ENCODE results near the gene GALK1. TPM values are rescaled to one million over a fixed set of nuclear protein-coding genes. Genes with fewer than 3 reads are reported as not detected.

GALK1 gene
- total and polyA plus RNA-seq, 2 of the 13 experiments (the other 11 are each of a cell fraction or from before 2014, with no cell fraction given): 59.9 to 93.6 TPM

DNA sequence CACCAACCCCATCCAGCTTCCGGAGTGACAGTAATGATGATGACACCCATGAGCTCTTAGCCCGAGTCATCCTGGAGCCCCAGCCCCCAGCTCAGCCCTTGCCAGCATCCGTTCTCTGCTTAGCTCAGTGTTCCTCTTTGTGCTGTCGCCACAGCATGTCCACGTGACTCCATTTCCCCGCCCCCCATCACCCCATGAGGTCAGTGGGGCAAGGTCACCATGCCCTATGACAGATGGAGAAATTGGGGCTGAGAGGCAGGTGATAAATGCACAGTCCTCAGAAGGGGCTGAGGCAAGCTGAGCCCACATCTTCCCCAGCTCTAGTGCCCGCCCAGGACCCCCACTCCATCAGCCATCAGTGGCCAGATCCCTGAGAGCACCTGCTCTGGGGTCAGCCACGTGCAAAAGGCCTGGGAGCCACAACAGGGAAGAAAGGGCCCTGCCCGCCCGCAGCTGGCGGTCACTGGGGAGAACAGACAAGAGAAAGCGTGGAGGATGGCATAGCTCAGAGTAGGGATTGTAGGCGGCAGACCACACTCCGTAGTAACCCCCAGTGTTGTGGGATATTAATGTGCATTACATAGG, 26.7 kb downstream of the GALK1 start (continued):
- TF ChIP-seq, protein P1, sequence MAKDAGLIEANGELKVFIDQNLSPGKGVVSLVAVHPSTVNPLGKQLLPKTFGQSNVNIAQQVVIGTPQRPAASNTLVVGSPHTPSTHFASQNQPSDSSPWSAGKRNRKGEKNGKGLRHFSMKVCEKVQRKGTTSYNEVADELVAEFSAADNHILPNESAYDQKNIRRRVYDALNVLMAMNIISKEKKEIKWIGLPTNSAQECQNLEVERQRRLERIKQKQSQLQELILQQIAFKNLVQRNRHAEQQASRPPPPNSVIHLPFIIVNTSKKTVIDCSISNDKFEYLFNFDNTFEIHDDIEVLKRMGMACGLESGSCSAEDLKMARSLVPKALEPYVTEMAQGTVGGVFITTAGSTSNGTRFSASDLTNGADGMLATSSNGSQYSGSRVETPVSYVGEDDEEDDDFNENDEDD (CRISPR knock-in tag; IDR thresholded peaks at IDR 0.05; ENCODE audit: borderline replicate concordance): no peak
- TF ChIP-seq, protein P2, sequence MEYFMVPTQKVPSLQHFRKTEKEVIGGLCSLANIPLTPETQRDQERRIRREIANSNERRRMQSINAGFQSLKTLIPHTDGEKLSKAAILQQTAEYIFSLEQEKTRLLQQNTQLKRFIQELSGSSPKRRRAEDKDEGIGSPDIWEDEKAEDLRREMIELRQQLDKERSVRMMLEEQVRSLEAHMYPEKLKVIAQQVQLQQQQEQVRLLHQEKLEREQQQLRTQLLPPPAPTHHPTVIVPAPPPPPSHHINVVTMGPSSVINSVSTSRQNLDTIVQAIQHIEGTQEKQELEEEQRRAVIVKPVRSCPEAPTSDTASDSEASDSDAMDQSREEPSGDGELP (IDR thresholded peaks at IDR 0.05; ENCODE audit: borderline replicate concordance, low read depth): no peak; the same call in 1 of the 2 replicates
- TF ChIP-seq ZNF446 (CRISPR knock-in tag; IDR thresholded peaks at IDR 0.05) (no peak), ZNF720 (CRISPR knock-in tag; IDR thresholded peaks at IDR 0.05) (no peak), ZNF431 (CRISPR knock-in tag; IDR thresholded peaks at IDR 0.05; ENCODE audit: borderline replicate concordance, low read depth) (no peak), BRD4 (CRISPR knock-in tag; IDR thresholded peaks at IDR 0.05) (no peak), CBFB (CRISPR knock-in tag; IDR thresholded peaks at IDR 0.05) (no peak), NAIF1 (CRISPR knock-in tag; IDR thresholded peaks at IDR 0.05; ENCODE audit: borderline replicate concordance) (no peak)
- TF ChIP-seq, protein P3, sequence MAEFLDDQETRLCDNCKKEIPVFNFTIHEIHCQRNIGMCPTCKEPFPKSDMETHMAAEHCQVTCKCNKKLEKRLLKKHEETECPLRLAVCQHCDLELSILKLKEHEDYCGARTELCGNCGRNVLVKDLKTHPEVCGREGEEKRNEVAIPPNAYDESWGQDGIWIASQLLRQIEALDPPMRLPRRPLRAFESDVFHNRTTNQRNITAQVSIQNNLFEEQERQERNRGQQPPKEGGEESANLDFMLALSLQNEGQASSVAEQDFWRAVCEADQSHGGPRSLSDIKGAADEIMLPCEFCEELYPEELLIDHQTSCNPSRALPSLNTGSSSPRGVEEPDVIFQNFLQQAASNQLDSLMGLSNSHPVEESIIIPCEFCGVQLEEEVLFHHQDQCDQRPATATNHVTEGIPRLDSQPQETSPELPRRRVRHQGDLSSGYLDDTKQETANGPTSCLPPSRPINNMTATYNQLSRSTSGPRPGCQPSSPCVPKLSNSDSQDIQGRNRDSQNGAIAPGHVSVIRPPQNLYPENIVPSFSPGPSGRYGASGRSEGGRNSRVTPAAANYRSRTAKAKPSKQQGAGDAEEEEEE (CRISPR knock-in tag; IDR thresholded peaks at IDR 0.05; ENCODE audit: borderline replicate concordance): 0 out of 2 replicates have a peak, but pooled peaks have one; percentile 62
- TF ChIP-seq, protein P4, sequence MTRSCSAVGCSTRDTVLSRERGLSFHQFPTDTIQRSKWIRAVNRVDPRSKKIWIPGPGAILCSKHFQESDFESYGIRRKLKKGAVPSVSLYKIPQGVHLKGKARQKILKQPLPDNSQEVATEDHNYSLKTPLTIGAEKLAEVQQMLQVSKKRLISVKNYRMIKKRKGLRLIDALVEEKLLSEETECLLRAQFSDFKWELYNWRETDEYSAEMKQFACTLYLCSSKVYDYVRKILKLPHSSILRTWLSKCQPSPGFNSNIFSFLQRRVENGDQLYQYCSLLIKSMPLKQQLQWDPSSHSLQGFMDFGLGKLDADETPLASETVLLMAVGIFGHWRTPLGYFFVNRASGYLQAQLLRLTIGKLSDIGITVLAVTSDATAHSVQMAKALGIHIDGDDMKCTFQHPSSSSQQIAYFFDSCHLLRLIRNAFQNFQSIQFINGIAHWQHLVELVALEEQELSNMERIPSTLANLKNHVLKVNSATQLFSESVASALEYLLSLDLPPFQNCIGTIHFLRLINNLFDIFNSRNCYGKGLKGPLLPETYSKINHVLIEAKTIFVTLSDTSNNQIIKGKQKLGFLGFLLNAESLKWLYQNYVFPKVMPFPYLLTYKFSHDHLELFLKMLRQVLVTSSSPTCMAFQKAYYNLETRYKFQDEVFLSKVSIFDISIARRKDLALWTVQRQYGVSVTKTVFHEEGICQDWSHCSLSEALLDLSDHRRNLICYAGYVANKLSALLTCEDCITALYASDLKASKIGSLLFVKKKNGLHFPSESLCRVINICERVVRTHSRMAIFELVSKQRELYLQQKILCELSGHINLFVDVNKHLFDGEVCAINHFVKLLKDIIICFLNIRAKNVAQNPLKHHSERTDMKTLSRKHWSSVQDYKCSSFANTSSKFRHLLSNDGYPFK (CRISPR knock-in tag; IDR thresholded peaks at IDR 0.05; ENCODE audit: borderline replicate concordance): peak; percentile 58; the same call in 1 of the 2 replicates
- TF ChIP-seq, protein P5, sequence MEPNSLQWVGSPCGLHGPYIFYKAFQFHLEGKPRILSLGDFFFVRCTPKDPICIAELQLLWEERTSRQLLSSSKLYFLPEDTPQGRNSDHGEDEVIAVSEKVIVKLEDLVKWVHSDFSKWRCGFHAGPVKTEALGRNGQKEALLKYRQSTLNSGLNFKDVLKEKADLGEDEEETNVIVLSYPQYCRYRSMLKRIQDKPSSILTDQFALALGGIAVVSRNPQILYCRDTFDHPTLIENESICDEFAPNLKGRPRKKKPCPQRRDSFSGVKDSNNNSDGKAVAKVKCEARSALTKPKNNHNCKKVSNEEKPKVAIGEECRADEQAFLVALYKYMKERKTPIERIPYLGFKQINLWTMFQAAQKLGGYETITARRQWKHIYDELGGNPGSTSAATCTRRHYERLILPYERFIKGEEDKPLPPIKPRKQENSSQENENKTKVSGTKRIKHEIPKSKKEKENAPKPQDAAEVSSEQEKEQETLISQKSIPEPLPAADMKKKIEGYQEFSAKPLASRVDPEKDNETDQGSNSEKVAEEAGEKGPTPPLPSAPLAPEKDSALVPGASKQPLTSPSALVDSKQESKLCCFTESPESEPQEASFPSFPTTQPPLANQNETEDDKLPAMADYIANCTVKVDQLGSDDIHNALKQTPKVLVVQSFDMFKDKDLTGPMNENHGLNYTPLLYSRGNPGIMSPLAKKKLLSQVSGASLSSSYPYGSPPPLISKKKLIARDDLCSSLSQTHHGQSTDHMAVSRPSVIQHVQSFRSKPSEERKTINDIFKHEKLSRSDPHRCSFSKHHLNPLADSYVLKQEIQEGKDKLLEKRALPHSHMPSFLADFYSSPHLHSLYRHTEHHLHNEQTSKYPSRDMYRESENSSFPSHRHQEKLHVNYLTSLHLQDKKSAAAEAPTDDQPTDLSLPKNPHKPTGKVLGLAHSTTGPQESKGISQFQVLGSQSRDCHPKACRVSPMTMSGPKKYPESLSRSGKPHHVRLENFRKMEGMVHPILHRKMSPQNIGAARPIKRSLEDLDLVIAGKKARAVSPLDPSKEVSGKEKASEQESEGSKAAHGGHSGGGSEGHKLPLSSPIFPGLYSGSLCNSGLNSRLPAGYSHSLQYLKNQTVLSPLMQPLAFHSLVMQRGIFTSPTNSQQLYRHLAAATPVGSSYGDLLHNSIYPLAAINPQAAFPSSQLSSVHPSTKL (CRISPR knock-in tag; IDR thresholded peaks at IDR 0.05): peak; percentile 76
- TF ChIP-seq, protein P6, sequence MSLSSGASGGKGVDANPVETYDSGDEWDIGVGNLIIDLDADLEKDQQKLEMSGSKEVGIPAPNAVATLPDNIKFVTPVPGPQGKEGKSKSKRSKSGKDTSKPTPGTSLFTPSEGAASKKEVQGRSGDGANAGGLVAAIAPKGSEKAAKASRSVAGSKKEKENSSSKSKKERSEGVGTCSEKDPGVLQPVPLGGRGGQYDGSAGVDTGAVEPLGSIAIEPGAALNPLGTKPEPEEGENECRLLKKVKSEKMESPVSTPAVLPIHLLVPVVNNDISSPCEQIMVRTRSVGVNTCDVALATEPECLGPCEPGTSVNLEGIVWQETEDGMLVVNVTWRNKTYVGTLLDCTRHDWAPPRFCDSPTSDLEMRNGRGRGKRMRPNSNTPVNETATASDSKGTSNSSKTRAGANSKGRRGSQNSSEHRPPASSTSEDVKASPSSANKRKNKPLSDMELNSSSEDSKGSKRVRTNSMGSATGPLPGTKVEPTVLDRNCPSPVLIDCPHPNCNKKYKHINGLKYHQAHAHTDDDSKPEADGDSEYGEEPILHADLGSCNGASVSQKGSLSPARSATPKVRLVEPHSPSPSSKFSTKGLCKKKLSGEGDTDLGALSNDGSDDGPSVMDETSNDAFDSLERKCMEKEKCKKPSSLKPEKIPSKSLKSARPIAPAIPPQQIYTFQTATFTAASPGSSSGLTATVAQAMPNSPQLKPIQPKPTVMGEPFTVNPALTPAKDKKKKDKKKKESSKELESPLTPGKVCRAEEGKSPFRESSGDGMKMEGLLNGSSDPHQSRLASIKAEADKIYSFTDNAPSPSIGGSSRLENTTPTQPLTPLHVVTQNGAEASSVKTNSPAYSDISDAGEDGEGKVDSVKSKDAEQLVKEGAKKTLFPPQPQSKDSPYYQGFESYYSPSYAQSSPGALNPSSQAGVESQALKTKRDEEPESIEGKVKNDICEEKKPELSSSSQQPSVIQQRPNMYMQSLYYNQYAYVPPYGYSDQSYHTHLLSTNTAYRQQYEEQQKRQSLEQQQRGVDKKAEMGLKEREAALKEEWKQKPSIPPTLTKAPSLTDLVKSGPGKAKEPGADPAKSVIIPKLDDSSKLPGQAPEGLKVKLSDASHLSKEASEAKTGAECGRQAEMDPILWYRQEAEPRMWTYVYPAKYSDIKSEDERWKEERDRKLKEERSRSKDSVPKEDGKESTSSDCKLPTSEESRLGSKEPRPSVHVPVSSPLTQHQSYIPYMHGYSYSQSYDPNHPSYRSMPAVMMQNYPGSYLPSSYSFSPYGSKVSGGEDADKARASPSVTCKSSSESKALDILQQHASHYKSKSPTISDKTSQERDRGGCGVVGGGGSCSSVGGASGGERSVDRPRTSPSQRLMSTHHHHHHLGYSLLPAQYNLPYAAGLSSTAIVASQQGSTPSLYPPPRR (CRISPR knock-in tag; IDR thresholded peaks at IDR 0.05; ENCODE audit: borderline replicate concordance): no peak

All from HepG2 (cell line).